Stimulated activated CD8-positive, alpha-beta memory T cell treated with anti-CD3 and anti-CD28 coated beads, Interleukin-2, amount 100 ng/mL, for 1 hour (primary cell): ENCODE results near the gene R3HDM2.

Experiments
- DNase-seq, 2 donors: peaks; one replicate each; pipeline ENCODE4 v3.0.0-alpha.2; 2020; ENCODE audit warnings: low read depth in 2 of 2

Gene R3HDM2

DNA sequence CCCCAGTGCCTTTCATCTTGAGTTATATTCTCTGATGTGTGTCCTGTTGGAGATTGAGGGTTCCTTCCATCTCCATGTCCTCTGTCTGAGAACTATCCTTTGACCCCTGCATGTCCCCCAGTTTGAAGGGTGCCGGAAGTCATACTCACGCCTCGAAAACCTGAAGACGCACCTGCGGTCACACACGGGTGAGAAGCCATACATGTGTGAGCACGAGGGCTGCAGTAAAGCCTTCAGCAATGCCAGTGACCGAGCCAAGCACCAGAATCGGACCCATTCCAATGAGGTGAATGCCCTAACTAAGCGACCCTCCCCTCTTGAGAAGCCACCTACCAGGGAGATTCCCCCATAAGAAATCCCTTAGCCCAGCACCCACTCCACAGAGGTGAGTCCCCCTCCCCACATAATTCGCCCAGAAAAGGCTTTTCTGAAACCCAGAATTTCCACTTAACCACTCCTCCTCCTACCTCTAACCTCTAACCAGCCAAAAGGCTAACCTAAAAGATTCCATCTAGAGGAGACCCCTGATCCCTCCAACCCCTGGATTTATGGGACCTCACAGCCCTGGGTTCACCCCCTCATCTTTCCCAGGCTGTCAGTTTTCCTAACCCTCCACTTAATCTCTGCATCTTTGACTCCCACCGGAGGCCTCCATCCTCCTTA lies 36.5 kb upstream of the R3HDM2 start:
- no peak for DNase-seq

DNA sequence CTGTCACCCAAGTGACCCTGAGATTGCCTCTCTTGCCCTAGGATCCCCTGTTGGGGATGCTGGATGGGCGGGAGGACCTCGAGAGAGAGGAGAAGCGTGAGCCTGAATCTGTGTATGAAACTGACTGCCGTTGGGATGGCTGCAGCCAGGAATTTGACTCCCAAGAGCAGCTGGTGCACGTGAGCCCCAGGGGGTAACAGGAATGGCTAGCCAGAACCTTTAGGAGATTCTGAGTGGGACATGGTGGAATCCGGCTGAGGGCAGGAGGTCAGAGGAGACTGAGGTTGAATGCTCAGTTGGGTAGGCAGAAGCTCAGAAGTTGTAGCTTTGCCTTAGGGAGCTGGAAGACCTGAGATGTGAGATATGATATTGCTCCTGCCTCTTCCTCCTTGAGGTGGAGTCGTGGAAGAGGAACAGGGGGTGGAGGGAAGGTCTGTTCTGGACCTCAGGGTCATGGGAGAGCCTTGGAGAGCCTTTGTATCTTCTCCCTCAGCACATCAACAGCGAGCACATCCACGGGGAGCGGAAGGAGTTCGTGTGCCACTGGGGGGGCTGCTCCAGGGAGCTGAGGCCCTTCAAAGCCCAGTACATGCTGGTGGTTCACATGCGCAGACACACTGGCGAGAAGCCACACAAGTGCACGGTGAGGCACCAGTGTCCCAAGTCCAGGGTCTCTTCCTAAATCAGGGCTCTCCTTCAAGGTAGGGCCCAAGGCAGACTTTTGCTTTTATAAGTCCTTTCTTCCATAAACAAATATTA lies 35.1 kb upstream of the R3HDM2 start:
- no peak for DNase-seq

DNA sequence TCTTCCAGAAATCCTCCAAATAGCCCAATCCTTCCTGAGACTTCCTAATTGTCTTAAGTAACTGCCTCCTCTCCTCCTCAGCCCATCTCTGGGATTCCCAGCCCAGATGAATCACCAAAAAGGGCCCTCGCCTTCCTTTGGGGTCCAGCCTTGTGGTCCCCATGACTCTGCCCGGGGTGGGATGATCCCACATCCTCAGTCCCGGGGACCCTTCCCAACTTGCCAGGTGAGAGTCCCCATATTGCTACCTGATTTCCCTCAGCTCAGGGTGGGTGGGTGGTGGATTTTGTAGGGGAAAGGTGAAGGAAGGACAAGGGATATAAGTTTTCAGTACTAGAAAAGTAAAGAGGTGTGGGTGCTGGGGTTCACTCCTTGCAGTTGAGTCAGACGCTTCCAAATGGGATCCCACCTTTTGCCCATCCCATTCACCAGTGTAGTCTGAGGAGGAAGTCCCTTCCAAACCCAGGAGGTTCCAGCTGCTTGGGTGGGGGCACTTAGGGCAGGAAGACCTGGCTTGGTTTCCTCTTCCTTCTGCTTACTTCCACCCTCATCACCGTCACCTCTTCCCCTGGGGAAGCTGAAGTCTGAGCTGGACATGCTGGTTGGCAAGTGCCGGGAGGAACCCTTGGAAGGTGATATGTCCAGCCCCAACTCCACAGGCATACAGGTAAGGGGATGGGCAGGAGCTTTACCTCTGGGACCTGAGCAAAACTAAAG lies 34.3 kb upstream of the R3HDM2 start:
- no peak for DNase-seq

DNA sequence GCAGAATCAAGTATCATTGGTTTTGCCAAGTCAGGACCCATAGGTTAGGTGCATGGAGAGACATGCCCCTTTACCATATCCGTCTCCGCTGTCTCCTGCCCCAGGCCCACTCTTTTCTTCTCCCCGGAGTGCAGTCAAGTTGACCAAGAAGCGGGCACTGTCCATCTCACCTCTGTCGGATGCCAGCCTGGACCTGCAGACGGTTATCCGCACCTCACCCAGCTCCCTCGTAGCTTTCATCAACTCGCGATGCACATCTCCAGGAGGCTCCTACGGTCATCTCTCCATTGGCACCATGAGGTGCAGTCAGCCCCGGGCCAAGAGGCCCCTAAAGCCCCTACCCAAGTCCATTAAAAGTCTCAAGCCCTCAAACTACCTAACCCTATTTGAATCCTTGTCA lies 33.7 kb upstream of the R3HDM2 start:
- DNase-seq = no peak

DNA sequence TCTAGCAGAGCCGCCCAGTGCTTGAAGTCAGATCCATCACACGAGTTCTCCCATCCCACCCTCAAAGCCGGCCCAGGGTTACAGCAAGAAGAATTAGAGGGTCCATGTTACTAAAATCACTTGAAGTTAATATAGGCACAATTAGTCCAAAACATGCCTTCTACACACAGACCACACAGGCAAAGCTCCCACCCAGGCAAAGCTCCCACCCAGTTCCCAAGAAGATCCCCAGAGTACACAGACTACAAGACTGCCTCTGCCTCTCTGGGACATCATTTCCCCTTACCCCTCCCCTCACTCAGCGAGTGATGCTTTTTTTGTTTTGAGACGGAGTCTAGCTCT lies 32.0 kb upstream of the R3HDM2 start:
- no peak for DNase-seq

DNA sequence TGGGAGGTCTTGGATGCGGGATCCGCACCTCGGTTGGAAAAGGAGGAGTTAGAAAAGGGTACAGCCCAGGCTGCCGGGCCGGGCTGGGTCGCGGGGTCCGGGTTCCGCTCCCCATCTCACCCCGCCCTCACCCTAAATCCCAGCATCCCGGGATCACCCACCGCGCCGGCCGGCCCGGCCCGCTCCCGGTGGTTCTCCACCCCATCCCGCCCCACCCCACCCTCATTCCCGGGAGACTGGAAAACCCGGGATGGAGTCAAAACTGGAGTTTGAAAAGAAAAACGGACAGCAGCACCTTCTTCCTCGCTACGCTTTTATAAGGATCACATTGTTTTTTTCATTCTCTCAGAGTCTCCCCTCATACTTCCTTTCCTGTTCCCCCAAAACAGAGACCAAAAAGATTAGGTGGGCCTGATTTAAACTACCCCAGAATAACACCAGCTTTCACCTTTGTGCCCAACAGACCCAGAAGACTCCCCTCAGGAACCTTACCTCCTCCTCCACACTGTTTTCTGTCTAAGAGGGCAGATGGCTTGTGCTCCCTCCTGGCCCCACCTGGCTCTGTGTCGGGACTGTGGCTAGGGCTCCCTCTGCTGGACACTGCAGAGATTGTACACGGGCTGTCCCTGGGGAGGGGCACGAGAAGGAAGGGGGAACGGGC lies 31.5 kb upstream of the R3HDM2 start:
- DNase-seq = peak; percentile 74 to 81

DNA sequence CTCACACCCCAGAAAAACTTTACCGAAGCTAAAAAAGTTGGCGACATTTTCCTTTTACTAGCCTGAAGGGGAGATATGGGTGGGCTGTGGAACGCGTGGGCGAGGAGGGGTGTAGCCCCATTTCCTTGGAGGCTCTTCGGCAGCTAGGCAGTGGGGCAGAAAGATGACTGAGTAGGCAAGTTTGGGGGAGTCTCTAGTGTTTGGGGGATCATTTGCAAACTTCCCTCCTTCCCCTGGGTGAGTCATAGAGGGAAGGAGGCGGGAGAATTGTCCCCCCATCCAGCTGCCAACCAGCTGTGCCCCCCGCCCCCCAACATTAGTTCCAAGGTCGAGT lies 31.0 kb upstream of the R3HDM2 start:
- DNase-seq = no peak

DNA sequence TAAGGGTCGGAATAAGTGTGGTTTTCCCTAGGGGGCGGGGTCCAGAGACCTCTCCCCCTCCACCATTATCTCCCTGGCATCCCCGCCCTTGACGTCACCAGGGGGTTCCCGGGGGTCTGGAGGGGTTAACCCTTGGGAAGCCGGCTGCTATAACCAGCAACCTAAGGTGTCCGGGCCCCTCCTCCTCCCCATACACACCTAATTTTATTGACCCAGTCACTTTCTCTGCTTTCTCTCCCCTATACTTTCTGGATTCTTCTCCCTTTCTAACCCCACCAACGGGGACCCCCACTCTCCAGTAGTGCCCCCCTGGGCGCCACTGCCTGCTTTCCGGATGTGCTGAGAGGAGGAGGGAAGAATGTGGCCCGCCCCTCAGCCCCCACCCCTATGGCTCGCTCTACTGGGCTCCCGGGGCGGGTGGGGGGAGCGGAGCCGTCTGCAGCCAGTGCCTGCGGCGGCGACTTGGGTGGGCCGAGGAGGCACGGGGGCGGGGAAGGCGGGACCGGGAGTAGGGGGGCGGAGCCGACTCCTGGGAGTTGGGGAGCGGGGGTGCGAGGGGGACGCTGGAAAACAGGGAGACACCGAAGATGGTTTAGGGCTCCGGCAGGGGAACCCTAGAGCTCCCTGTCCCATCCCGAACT lies 30.6 kb upstream of the R3HDM2 start:
- no peak for DNase-seq

DNA sequence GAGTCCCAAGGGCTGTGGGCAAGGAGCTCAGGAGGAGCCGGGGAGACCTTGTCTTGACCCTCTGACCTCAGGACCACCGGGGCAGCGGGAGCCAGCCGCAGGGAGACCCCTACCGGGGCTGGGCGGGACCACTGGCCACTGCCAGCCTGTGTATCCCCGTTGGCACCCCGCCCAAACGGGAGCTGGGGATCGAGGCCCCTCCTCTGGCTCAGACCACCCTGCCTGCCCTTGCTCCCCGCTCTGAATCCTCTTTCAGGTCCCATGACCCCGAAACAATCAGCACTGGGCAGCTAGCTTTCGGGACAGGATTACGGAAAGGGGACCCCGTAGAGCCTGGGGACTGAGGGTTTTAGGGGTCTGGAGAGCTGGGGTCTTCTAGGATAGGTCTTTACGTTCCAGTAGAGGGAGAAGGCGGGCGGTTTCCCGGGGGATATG lies 30.0 kb upstream of the R3HDM2 start:
- DNase-seq = no peak

DNA sequence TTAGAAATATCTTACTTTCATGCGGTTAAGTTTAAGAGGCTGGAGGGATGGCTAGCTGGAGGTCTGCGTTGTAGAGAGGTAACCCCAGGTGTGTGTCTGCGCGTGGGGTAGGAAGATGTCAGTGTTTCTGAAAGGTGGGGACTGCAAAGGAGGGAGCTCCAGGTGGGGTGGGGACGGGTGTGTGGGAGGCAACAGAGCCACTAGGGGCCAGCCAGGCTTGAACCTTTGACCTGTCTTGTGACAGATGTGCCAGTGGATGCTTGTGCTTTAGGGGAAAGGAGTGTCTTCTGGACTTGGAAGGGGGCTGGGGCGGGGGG lies 29.6 kb upstream of the R3HDM2 start:
- no peak for DNase-seq

DNA sequence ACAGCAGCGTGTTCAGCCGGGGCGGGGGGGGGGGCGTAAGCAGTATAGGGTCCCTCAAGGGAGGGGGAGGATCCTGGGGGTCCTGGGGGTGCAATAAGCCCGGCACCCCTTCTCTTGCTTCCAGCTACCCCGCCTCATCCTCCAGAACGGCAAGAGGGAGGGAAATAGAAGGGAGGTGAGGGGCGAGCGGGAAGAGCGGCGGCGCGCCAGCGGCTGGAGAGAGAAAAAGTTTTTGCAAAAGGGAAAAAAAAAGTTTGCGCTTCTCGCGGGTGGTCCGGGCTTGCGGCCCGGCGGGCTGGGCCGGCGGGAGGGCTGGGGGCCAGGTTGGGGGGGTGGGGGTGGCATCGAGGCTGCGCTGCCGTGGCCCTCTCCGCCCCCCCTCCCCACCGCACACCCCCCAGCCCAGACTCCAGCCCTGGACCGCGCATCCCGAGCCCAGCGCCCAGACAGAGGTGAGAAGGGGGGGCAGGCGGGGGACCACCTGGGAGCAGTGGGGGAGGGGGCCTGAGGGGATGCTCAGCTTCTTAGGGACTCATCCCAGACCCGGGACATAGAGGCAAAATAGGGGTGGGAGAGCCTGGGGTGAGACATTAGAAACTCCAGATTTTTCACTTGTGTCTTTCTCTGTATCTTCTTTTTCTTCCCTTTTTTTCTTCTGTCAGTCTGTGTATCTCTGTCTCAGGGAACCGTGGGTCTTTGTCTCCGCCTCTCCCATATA lies 29.1 kb upstream of the R3HDM2 start, which contains the start of gene GLI1:
Gene GLI1, plus strand, starts transcription at position 36 of the 718 bp plus-strand sequence. CDS start 3,907 bp downstream, outside the sequence.
- no peak for DNase-seq

DNA sequence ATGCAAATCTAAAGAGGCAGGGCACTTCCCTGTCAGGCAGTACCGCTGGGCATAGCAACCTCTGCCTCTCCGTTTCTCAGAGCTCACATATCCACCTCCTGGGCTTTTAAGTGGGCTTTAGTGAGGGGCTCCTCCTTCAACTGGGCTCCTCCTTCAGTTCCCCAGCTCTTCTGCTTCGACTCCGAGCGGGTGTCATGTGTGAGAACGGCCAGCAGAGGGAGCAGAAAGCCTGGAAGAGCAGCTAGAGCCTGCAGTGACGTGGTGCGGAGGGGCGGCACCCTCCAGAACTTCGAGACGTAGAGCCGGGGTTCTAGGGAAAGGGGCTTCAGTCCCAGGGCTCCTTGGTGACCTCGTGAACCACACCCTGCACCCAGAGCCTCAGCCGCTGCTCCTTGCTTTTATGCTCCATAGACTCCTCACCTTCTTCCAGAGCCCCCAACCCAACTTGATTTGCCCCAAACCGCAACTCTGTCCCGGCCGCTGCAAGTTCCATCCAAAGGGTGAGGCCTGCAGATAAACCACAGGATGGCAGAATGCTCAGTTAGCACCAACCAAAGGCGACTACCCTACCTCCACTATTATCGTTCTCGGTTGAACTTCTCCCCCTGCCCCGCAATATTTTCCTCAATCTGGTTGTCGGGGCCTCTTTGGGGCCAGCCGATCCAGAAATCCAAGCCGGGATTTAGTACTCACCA lies 28.4 kb upstream of the R3HDM2 start:
- DNase-seq = peak; percentile 83 to 87

DNA sequence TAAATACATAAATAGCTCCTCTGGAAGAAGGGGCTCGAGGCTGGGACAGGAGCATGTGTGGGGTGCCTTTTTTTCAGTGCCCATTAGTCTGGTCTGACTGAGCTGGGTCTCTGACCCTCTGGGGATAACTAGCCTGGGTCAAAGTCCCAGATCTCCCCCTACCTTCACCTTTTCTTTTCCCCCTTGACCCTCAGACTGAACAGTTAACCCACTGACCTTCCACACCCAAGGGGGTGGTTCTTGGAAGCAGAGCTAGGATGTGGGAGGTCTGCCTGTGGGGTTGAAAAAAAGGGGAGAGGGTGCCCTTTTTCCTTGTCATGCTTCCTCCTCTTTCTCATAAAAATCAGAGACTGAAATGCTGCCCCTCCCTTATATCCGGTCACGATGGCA lies 27.8 kb upstream of the R3HDM2 start:
- no peak for DNase-seq

DNA sequence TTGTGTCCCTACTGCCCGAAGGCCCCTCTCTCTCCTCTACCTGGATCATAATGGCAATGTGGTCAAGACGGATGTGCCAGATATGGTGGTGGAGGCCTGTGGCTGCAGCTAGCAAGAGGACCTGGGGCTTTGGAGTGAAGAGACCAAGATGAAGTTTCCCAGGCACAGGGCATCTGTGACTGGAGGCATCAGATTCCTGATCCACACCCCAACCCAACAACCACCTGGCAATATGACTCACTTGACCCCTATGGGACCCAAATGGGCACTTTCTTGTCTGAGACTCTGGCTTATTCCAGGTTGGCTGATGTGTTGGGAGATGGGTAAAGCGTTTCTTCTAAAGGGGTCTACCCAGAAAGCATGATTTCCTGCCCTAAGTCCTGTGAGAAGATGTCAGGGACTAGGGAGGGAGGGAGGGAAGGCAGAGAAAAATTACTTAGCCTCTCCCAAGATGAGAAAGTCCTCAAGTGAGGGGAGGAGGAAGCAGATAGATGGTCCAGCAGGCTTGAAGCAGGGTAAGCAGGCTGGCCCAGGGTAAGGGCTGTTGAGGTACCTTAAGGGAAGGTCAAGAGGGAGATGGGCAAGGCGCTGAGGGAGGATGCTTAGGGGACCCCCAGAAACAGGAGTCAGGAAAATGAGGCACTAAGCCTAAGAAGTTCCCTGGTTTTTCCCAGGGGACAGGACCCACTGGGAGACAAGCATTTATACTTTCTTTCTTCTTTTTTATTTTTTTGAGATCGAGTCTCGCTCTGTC lies 26.1 kb upstream of the R3HDM2 start:
- DNase-seq = no peak

DNA sequence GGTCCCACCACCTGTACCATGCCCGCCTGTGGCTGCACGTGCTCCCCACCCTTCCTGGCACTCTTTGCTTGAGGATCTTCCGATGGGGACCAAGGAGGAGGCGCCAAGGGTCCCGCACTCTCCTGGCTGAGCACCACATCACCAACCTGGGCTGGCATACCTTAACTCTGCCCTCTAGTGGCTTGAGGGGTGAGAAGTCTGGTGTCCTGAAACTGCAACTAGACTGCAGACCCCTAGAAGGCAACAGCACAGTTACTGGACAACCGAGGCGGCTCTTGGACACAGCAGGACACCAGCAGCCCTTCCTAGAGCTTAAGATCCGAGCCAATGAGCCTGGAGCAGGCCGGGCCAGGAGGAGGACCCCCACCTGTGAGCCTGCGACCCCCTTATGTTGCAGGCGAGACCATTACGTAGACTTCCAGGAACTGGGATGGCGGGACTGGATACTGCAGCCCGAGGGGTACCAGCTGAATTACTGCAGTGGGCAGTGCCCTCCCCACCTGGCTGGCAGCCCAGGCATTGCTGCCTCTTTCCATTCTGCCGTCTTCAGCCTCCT lies 25.4 kb upstream of the R3HDM2 start:
- DNase-seq = no peak

DNA sequence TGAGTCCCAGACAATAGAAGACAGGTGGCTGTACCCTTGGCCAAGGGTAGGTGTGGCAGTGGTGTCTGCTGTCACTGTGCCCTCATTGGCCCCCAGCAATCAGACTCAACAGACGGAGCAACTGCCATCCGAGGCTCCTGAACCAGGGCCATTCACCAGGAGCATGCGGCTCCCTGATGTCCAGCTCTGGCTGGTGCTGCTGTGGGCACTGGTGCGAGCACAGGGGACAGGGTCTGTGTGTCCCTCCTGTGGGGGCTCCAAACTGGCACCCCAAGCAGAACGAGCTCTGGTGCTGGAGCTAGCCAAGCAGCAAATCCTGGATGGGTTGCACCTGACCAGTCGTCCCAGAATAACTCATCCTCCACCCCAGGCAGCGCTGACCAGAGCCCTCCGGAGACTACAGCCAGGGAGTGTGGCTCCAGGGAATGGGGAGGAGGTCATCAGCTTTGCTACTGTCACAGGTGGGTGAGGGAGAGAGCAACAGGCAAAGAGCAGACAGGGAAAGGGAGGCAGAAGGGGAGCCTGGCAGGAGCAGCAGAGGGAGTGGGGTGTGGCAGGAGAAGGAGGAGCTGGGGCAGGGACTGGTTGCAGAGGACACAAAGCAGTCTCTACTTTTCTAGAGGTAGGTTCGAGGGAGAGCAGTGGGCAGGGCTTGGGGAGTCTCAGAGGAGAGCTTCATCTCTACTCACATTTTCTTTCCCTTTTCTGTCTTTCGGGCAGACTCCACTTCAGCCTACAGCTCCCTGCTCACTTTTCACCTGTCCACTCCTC lies 24.7 kb upstream of the R3HDM2 start:
- DNase-seq = no peak

DNA sequence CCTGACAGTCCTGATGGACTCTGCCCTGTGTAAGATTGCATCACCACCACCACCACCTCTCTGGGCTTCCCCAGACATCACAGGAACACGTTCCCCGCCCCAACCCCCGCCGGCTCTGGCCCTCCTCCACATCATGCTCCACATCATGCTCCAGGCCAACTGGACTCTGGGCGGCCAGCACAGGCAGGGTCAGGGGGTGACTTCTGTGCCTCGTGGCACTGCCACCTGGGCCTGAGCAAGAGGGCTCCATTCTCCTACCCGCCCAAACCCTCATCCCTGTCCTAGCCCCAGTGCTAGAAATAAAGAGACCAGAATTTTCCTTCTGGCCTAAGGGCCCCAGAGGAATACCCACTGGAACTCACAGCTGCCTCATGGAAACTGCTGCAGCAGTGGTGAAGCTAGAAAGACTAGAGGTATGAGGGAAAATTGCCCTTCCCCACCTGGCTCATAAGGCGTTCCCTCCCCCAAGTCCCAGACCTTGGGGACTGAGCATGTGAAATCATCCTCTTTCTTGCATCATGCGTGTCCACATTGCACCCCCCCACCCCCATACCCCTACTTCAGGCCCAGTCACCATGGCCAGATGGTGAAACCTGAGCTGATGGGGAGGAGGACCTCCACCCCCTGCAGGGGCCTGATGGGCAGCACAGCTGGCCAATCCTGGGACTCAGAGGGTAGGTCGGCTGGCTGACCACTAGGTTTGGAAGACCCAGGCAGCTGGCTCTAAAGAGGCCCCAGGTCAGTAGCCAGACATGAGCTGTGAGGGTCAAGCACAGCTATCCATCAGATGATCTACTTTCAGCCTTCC lies 23.9 kb upstream of the R3HDM2 start, which contains the start of gene INHBE:
Gene INHBE, plus strand, starts transcription at position 742 of the 808 bp plus-strand sequence. CDS start 230 bp downstream, outside the sequence.
- no peak for DNase-seq

DNA sequence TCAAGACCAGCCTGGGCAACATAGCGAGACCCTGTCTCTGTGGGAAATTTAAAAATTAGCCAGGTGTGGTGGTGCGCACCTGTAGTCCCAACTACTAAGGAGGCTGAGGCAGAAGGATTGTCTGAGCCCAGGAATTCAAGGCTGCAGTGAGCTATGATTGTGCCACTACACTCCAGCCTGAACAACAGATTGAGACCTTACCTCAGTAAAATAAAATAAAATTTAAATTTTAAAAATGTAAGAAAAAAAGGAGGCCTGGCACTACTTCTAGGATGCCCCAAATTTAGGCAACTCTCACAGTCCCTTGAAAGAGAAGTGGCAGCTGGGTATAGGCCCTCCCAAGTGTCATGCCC lies 23.3 kb upstream of the R3HDM2 start:
- DNase-seq = no peak
